Neural progenitor cell (in vitro differentiated cells): ENCODE measurements around the gene PTCD2. TPM values are rescaled to one million over a fixed set of nuclear protein-coding genes. Genes with fewer than 3 reads are reported as not detected.

Experiments used
- DNase-seq: peaks from one replicate; pipeline ENCODE4 v3.0.0-alpha.2; 2016; ENCODE audit warnings: low spot score
- H2AFZ ChIP-seq: fragments of 200-600 bp; sonication (generic); replicated peaks from 2 replicates; pipeline ENCODE4 v1.6.1; 2016; ENCODE audit warnings: antibody characterized with exemption
- H3F3A ChIP-seq: fragments of 200-600 bp; sonication (generic); 2 replicates; pipeline ENCODE4 v1.6.1; 2016; ENCODE audit warnings: antibody characterized with exemption, low read depth
- H3K27ac ChIP-seq: fragments of 200-600 bp; sonication (generic); 2 replicates; pipeline ENCODE4 v1.5.1; 2016; ENCODE audit warnings: mild to moderate bottlenecking
- H3K27me3 ChIP-seq: fragments of 200-600 bp; sonication (generic); 2 replicates; pipeline ENCODE4 v1.6.1; 2016; ENCODE audit warnings: mild to moderate bottlenecking, moderate library complexity
- H3K36me3 ChIP-seq: fragments of 200-600 bp; sonication (generic); 2 replicates; pipeline ENCODE4 v1.5.1; 2016
- H3K4me1 ChIP-seq: fragments of 200-600 bp; sonication (generic); 2 replicates; pipeline ENCODE4 v1.6.1; 2016; ENCODE audit warnings: mixed run types
- H3K4me2 ChIP-seq: fragments of 200-600 bp; sonication (generic); 2 replicates; pipeline ENCODE4 v1.6.1; 2016
- H3K4me3 ChIP-seq: fragments of 200-600 bp; sonication (generic); 2 replicates; pipeline ENCODE4 v1.5.1; 2016
- H3K79me2 ChIP-seq: fragments of 200-600 bp; sonication (generic); 2 replicates; pipeline ENCODE4 v1.6.1; 2016; ENCODE audit warnings: low read depth
- H3K9ac ChIP-seq: fragments of 200-600 bp; sonication (generic); 2 replicates; pipeline ENCODE4 v1.6.1; 2016
- H3K9me3 ChIP-seq: fragments of 200-600 bp; sonication (generic); 2 replicates; pipeline ENCODE4 v1.5.1; 2016; ENCODE audit warnings: low read depth
- H4K20me1 ChIP-seq: fragments of 200-600 bp; sonication (generic); 2 replicates; pipeline ENCODE4 v1.6.1; 2016; ENCODE audit warnings: low read depth
- H3K27ac Mint-ChIP-seq: 3 replicates; pipeline ENCODE4 v1.8.0; 2021; ENCODE audit warnings: mixed read lengths
- H3K27me3 Mint-ChIP-seq: 2 replicates; pipeline ENCODE4 v1.8.0; 2022; ENCODE audit warnings: low read depth, mild to moderate bottlenecking, inconsistent platforms, moderate library complexity, mixed read lengths; ENCODE audit not compliant: insufficient read depth
- H3K36me3 Mint-ChIP-seq: 3 replicates; pipeline ENCODE4 v1.8.0; 2021; ENCODE audit warnings: mixed read lengths
- H3K4me1 Mint-ChIP-seq: 3 replicates; pipeline ENCODE4 v1.8.0; 2021; ENCODE audit warnings: mixed read lengths
- H3K4me3 Mint-ChIP-seq: 3 replicates; pipeline ENCODE4 v1.8.0; 2021; ENCODE audit warnings: mild to moderate bottlenecking, moderate library complexity, mixed read lengths
- H3K9me3 Mint-ChIP-seq: 3 replicates; pipeline ENCODE4 v1.8.0; 2020; ENCODE audit warnings: mixed read lengths
- CTCF ChIP-seq: fragments of 200-600 bp; sonication (generic); IDR thresholded peaks from 2 replicates; pipeline ENCODE4 v1.5.1; 2017; ENCODE audit warnings: antibody characterized with exemption, mild to moderate bottlenecking
- EZH2 ChIP-seq: fragments of 200-600 bp; sonication (generic); IDR thresholded peaks from 2 replicates; pipeline ENCODE4 v1.6.1; 2017; ENCODE audit warnings: antibody characterized with exemption, mild to moderate bottlenecking, moderate library complexity
- EZH2phosphoT487 ChIP-seq: fragments of 200-600 bp; sonication (generic); IDR thresholded peaks from 2 replicates; pipeline ENCODE4 v1.6.1; 2017; ENCODE audit warnings: antibody characterized with exemption
- total RNA-seq: library from RNA; depleted of rRNA; stranded (reverse); fragments of >200 nt; gene quantifications from 2 replicates; pipeline ENCODE4 v1.2.3, GENCODE V29; 2015; ENCODE audit warnings: low replicate concordance

Gene PTCD2
- total RNA-seq, 1 donor from 2014 or later: 13.7 TPM

GRCh38 chr5:72369301-72369700, 49.1 kb downstream of the PTCD2 start:
- H3K27me3 ChIP-seq: no peaks in the 10 kb centered on the region
- H3K4me3 Mint-ChIP-seq: no peak overlapping the region
- no peaks in the 10 kb centered on the region for H4K20me1 ChIP-seq
- no peak for TF ChIP-seq EZH2
- H3K79me2 ChIP-seq: no peaks in the 10 kb centered on the region
- H3K36me3 Mint-ChIP-seq: peaks cover 3% of the 10 kb centered on the region
- no peak overlapping the region for H3K27ac ChIP-seq
- H3F3A ChIP-seq: no peaks in the 10 kb centered on the region
- no peak overlapping the region for H3K4me3 ChIP-seq
- peaks cover 2% of the 10 kb centered on the region for H3K27me3 Mint-ChIP-seq
- H3K9me3 Mint-ChIP-seq: peaks cover 3% of the 10 kb centered on the region
- H2AFZ ChIP-seq: no peak overlapping the region
- no peak overlapping the region for H3K4me2 ChIP-seq
- no peaks in the 10 kb centered on the region for H3K36me3 ChIP-seq
- peaks cover 5% of the 10 kb centered on the region for H3K4me1 ChIP-seq
- H3K9me3 ChIP-seq: no peaks in the 10 kb centered on the region
- H3K27ac Mint-ChIP-seq: no peak overlapping the region
- no peak for DNase-seq
- H3K4me1 Mint-ChIP-seq: peaks cover 21% of the 10 kb centered on the region
- H3K9ac ChIP-seq: no peak overlapping the region

- no peak for DNase-seq
- Histone ChIP-seq H3K4me2 (no peak overlapping the region), H3K4me3 (no peak overlapping the region), H3F3A (no peaks in the 10 kb centered on the region), H2AFZ (no peak overlapping the region), H3K79me2 (no peaks in the 10 kb centered on the region), H4K20me1 (no peaks in the 10 kb centered on the region), H3K27me3 (no peaks in the 10 kb centered on the region), H3K4me1 (peaks cover 5% of the 10 kb centered on the region), H3K27ac (no peak overlapping the region), H3K36me3 (no peaks in the 10 kb centered on the region), H3K9me3 (no peaks in the 10 kb centered on the region), H3K9ac (no peak overlapping the region)
- TF ChIP-seq CTCF (no peak), EZH2 (no peak), EZH2phosphoT487 (no peak)
- Mint-ChIP-seq H3K4me1 (peaks cover 17% of the 10 kb centered on the region), H3K9me3 (peaks cover 3% of the 10 kb centered on the region), H3K27me3 (peaks cover 2% of the 10 kb centered on the region), H3K4me3 (no peak overlapping the region), H3K36me3 (peaks cover 3% of the 10 kb centered on the region), H3K27ac (no peak overlapping the region)
Measured at GRCh38 chr5:72369711-72370110, 49.5 kb downstream of the PTCD2 start.

- Histone ChIP-seq H3K9me3 (no peaks in the 10 kb centered on the region), H3K4me3 (no peak overlapping the region), H3K4me2 (no peak overlapping the region), H3K9ac (no peak overlapping the region), H3K27ac (no peak overlapping the region), H3K27me3 (no peaks in the 10 kb centered on the region), H3K36me3 (no peaks in the 10 kb centered on the region), H3F3A (no peaks in the 10 kb centered on the region), H3K79me2 (no peaks in the 10 kb centered on the region), H3K4me1 (peaks cover 5% of the 10 kb centered on the region), H4K20me1 (no peaks in the 10 kb centered on the region), H2AFZ (no peak overlapping the region)
- peaks cover 6% of the 10 kb centered on the region for H3K9me3 Mint-ChIP-seq
- peaks cover 3% of the 10 kb centered on the region for H3K4me1 Mint-ChIP-seq
- H3K27ac Mint-ChIP-seq: no peak overlapping the region
- no peak for DNase-seq
- peaks cover 2% of the 10 kb centered on the region for H3K36me3 Mint-ChIP-seq
- TF ChIP-seq EZH2 (no peak), CTCF (no peak), EZH2phosphoT487 (no peak)
- H3K27me3 Mint-ChIP-seq: peaks cover 6% of the 10 kb centered on the region
- no peak overlapping the region for H3K4me3 Mint-ChIP-seq
Measured at GRCh38 chr5:72372331-72372730, 52.2 kb downstream of the PTCD2 start.

- no peaks in the 10 kb centered on the region for H3K36me3 ChIP-seq
- peaks cover 8% of the 10 kb centered on the region for H3K4me1 Mint-ChIP-seq
- no peak overlapping the region for H3K4me3 Mint-ChIP-seq
Measured at GRCh38 chr5:72372923-72373322, 52.8 kb downstream of the PTCD2 start.

More at GRCh38 chr5:72372923-72373322, 52.8 kb downstream of the PTCD2 start:
- Histone ChIP-seq H3K4me1 (peaks cover 5% of the 10 kb centered on the region), H2AFZ (no peak overlapping the region), H3F3A (no peaks in the 10 kb centered on the region), H3K79me2 (no peaks in the 10 kb centered on the region), H3K9ac (no peak overlapping the region), H3K4me3 (no peak overlapping the region), H3K27me3 (no peaks in the 10 kb centered on the region), H3K4me2 (no peak overlapping the region), H3K9me3 (no peaks in the 10 kb centered on the region), H3K27ac (no peak overlapping the region), H4K20me1 (no peaks in the 10 kb centered on the region)
- no peak for DNase-seq
- no peak overlapping the region for H3K27ac Mint-ChIP-seq
- H3K27me3 Mint-ChIP-seq: peaks cover 6% of the 10 kb centered on the region
- TF ChIP-seq EZH2phosphoT487 (no peak), EZH2 (no peak), CTCF (no peak)
- H3K36me3 Mint-ChIP-seq: peaks cover 2% of the 10 kb centered on the region
- H3K9me3 Mint-ChIP-seq: peaks cover 6% of the 10 kb centered on the region
